HCT116 (cell line): ENCODE results near the gene SGK2. TPM values are rescaled to one million over a fixed set of nuclear protein-coding genes. Genes with fewer than 3 reads are reported as not detected.

Source experiments
- ATAC-seq: fragments of 200-7000 bp; cut with Tn5 transposase; 2 replicates; pipeline ENCODE4 v1.9.1; 2020; ENCODE audit warnings: mild to moderate bottlenecking, moderate library complexity
- BruUV-seq: library from RNA; stranded (reverse); fragments of 400-500 nt; replicated peaks from 2 replicates; lab custom pipeline; 2021; lab: Mats Ljungman, UMichigan
- CTCF ChIA-PET: fragments of 300-600 bp; sonication (Branson Sonifier 250); formaldehyde crosslinking; loops from one replicate; lab custom pipeline; 2021; ENCODE audit warnings: antibody characterized with exemption; lab: Charles Lee
- POLR2A ChIA-PET: fragments of 300-600, 350-600 bp; sonication (Branson Sonifier 250); formaldehyde crosslinking; loops from one replicate; lab custom pipeline; 2021; ENCODE audit warnings: antibody characterized with exemption; lab: Charles Lee
- RAD21 ChIA-PET, 2 experiments: fragments of 300-600 bp; sonication (Branson Sonifier 250); formaldehyde crosslinking; loops; one replicate each; lab custom pipeline; 2023; ENCODE audit warnings: low total read pairs in 2 of 2; ENCODE audit not compliant: uncharacterized antibody in 2 of 2, unreplicated experiment in 2 of 2, low non-redundant PET in 1 of 2; lab: Charles Lee
- DNase-seq: peaks from one replicate; pipeline ENCODE4 v3.0.0-alpha.2; 2010; ENCODE audit warnings: low read depth, low spot score
- H2AFZ ChIP-seq: fragments of 200-600 bp; shearing (Covaris generic), sonication (generic); 2 replicates; pipeline ENCODE4 v1.6.1; 2017; ENCODE audit warnings: low read depth, mixed run types, mixed read lengths, antibody characterized with exemption, low read length; ENCODE audit not compliant: poor library complexity, severe bottlenecking
- H3K27ac ChIP-seq: 2 replicates; pipeline ENCODE4 v1.5.1; 2012; ENCODE audit warnings: low read depth, low read length
- H3K27me3 ChIP-seq: fragments of 200-600 bp; sonication (generic); 2 replicates; pipeline ENCODE4 v1.6.1; 2016; ENCODE audit warnings: mixed run types, low read length, mixed read lengths; ENCODE audit not compliant: insufficient read depth
- H3K36me3 ChIP-seq, 2 experiments: fragments of 200-500 bp in 1 of 2; fragments of 200-600 bp in 1 of 2; sonication (Bioruptor generic) in 1 of 2; sonication (generic) in 1 of 2; 2 replicates each; pipeline versions ENCODE4 v1.5.1 to v1.6.1; 2014 to 2016; ENCODE audit warnings: low read length in 2 of 2, inconsistent platforms in 1 of 2, mixed read lengths in 1 of 2, mixed run types in 1 of 2; ENCODE audit not compliant: insufficient read depth in 2 of 2, control insufficient read depth in 1 of 2
- H3K4me1 ChIP-seq, 2 experiments: fragments of 200-600 bp in 1 of 2; sonication (generic) in 1 of 2; 2 replicates each; pipeline versions ENCODE4 v1.5.1 to v1.6.1; 2012 to 2017; ENCODE audit warnings: low read length in 2 of 2, inconsistent platforms in 1 of 2, mild to moderate bottlenecking in 1 of 2, mixed read lengths in 1 of 2, mixed run types in 1 of 2, moderate library complexity in 1 of 2; ENCODE audit not compliant: insufficient read depth in 2 of 2, control insufficient read depth in 1 of 2
- H3K4me2 ChIP-seq: fragments of 200-600 bp; sonication (generic); 2 replicates; pipeline ENCODE4 v1.6.1; 2017; ENCODE audit warnings: mixed run types, low read length, mixed read lengths
- H3K4me3 ChIP-seq, 2 experiments: fragments of 200-600 bp in 1 of 2; sonication (generic) in 1 of 2; replicated peaks in 1 of 2; 2 replicates each; pipeline ENCODE4 v1.5.1; 2011 to 2016; ENCODE audit warnings: low read length in 2 of 2, control low read depth in 1 of 2, low read depth in 1 of 2, mild to moderate bottlenecking in 1 of 2, mixed read lengths in 1 of 2, mixed run types in 1 of 2
- H3K79me2 ChIP-seq: fragments of 200-600 bp; sonication (generic); 2 replicates; pipeline ENCODE4 v1.6.1; 2017; ENCODE audit warnings: mild to moderate bottlenecking, mixed run types, low read length, moderate library complexity, mixed read lengths; ENCODE audit not compliant: insufficient read depth
- H3K9ac ChIP-seq: fragments of 200-600 bp; sonication (generic); 2 replicates; pipeline ENCODE4 v1.6.1; 2016; ENCODE audit warnings: low read length, mixed read lengths
- H3K9me2 ChIP-seq: fragments of 200-600 bp; sonication (generic), shearing (Covaris generic); 2 replicates; pipeline ENCODE4 v1.6.1; 2017; ENCODE audit warnings: mixed run types, mild to moderate bottlenecking, moderate library complexity; ENCODE audit not compliant: insufficient read depth
- H3K9me3 ChIP-seq, 2 experiments: fragments of 200-500 bp in 1 of 2; fragments of 200-600 bp in 1 of 2; sonication (Bioruptor generic) in 1 of 2; sonication (generic) in 1 of 2; 2 replicates each; pipeline ENCODE4 v1.6.1; 2014 to 2017; ENCODE audit warnings: low read length in 2 of 2, mixed read lengths in 2 of 2, inconsistent platforms in 1 of 2, low read depth in 1 of 2, mild to moderate bottlenecking in 1 of 2, mixed run types in 1 of 2, moderate library complexity in 1 of 2; ENCODE audit not compliant: control insufficient read depth in 1 of 2, insufficient read depth in 1 of 2
- H4K20me1 ChIP-seq: fragments of 200-600 bp; sonication (generic), shearing (Covaris generic); 2 replicates; pipeline ENCODE4 v1.6.1; 2017; ENCODE audit warnings: mixed run types, mild to moderate bottlenecking, moderate library complexity; ENCODE audit not compliant: insufficient read depth
- ATF3 ChIP-seq: IDR thresholded peaks from 2 replicates; pipeline ENCODE4 v1.6.1; 2012
- CBX3 ChIP-seq: IDR thresholded peaks from 2 replicates; pipeline ENCODE4 v1.6.1; 2012; ENCODE audit warnings: low read depth
- EZH2 ChIP-seq: fragments of 200-600 bp; sonication (generic); IDR thresholded peaks from 2 replicates; pipeline ENCODE4 v1.6.1; 2017; ENCODE audit warnings: antibody characterized with exemption, mixed run types
- FOSL1 ChIP-seq: IDR thresholded peaks from 2 replicates; pipeline ENCODE4 v1.6.1; 2012; ENCODE audit warnings: low read depth
- POLR2A ChIP-seq: IDR thresholded peaks from 2 replicates; pipeline ENCODE4 v1.7.0; 2011; ENCODE audit warnings: borderline replicate concordance; ENCODE audit not compliant: insufficient read depth, insufficient read length; ENCODE audit errors: extremely low read depth
- POLR2AphosphoS5 ChIP-seq: IDR thresholded peaks from 2 replicates; pipeline ENCODE4 v1.6.1; 2011; ENCODE audit warnings: mild to moderate bottlenecking, low read depth, low read length, moderate library complexity
- RAD21 ChIP-seq: IDR thresholded peaks from 2 replicates; pipeline ENCODE4 v1.6.1; 2012; ENCODE audit warnings: low read depth, mild to moderate bottlenecking
- REST ChIP-seq: IDR thresholded peaks from 2 replicates; pipeline ENCODE4 v1.6.1; 2012; ENCODE audit warnings: low read depth
- SIN3A ChIP-seq: IDR thresholded peaks from 2 replicates; pipeline ENCODE4 v1.6.1; 2012; ENCODE audit warnings: low read depth
- YY1 ChIP-seq: IDR thresholded peaks from 2 replicates; pipeline ENCODE4 v1.6.1; 2011; ENCODE audit warnings: low read length, low read depth, moderate library complexity, mild to moderate bottlenecking; ENCODE audit not compliant: insufficient replicate concordance; ENCODE audit errors: extremely low read depth
- intact Hi-C: fragments of 100-400 bp; cut with micrococcal nuclease; formaldehyde crosslinking; loops from 2 replicates; pipeline ENCODE4 v1.10.0; 2022
- total RNA-seq: library from RNA; stranded (reverse); gene quantifications from one replicate; pipeline ENCODE4 v1.2.1, GENCODE V29; 2021; ENCODE audit not compliant: unreplicated experiment

Gene SGK2
- total RNA-seq, 1 experiment from 2014 or later = 2.3 TPM

DNA sequence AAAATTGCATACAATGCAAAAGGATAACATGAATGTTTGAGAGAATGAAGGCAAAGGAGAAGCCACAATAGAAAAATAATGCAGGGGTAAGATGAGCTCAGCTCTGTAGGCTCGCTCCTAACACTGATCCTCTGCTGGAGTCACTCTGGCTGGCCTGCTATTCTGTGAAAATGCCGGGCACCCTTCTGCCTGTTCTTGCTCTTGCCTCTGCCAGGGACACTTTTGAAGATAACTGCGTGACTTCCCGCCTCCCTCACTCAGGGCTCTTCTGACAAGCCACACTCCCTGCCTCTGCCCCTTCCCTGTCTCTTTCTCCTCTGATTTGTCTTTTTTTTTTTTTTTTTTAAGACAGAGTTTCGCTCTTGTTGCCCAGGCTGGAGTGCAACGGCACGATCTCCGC, 72.8 kb downstream of the SGK2 start:
- Histone ChIP-seq H3K9me3 (no peaks in the 10 kb centered on the region), H3K4me3 (no peak overlapping the region), H4K20me1 (no peaks in the 10 kb centered on the region), H3K4me1 (no peaks in the 10 kb centered on the region), H3K27ac (no peak overlapping the region), H3K4me2 (no peak overlapping the region), H3K9me2 (no peaks in the 10 kb centered on the region), H3K79me2 (no peaks in the 10 kb centered on the region), H3K36me3 (peaks cover 0 to 2% of the 10 kb centered on the region in 2 experiments; a peak in 1 of 4 replicates), H2AFZ (no peak overlapping the region), H3K9ac (no peak overlapping the region), H3K27me3 (no peaks in the 10 kb centered on the region)
- ChIA-PET POLR2A (no interaction called here), RAD21 (no interaction called here), CTCF (no interaction called here)
- intact Hi-C loops = no loop called here
- TF ChIP-seq REST = no peak
- no peak for TF ChIP-seq YY1
- TF ChIP-seq ATF3 = no peak
- TF ChIP-seq SIN3A = no peak
- TF ChIP-seq EZH2 = no peak
- no peak for TF ChIP-seq RAD21
- TF ChIP-seq CBX3 = no peak
- TF ChIP-seq POLR2AphosphoS5 = no peak
- no peak for TF ChIP-seq FOSL1
- TF ChIP-seq POLR2A = no peak
- DNase-seq = no peak
- no peak for ATAC-seq
- BruUV-seq = no TSS peak

Other genes starting within 250 kb of the SGK2 start
- 242 TPM for gene SRSF6, start 101.1 kb upstream of the SGK2 start, total RNA-seq
- gene L3MBTL1, start 51.3 kb upstream of the SGK2 start, total RNA-seq = 21.6 TPM
- 29.0 TPM for gene IFT52, start 31.9 kb downstream of the SGK2 start, total RNA-seq
- gene MYBL2, start 108.1 kb downstream of the SGK2 start, total RNA-seq = 92.1 TPM
- not detected for gene GTSF1L, start 168.0 kb downstream of the SGK2 start, total RNA-seq